HCT116 (cell line): ENCODE results near the gene HECW1. TPM values are rescaled to one million over a fixed set of nuclear protein-coding genes. Genes with fewer than 3 reads are reported as not detected.

Source experiments
- ATAC-seq: fragments of 200-7000 bp; cut with Tn5 transposase; 2 replicates; pipeline ENCODE4 v1.9.1; 2020; ENCODE audit warnings: mild to moderate bottlenecking, moderate library complexity
- BruUV-seq: library from RNA; stranded (reverse); fragments of 400-500 nt; replicated peaks from 2 replicates; lab custom pipeline; 2021; lab: Mats Ljungman, UMichigan
- CTCF ChIA-PET: fragments of 300-600 bp; sonication (Branson Sonifier 250); formaldehyde crosslinking; loops from one replicate; lab custom pipeline; 2021; ENCODE audit warnings: antibody characterized with exemption; lab: Charles Lee
- POLR2A ChIA-PET: fragments of 300-600, 350-600 bp; sonication (Branson Sonifier 250); formaldehyde crosslinking; loops from one replicate; lab custom pipeline; 2021; ENCODE audit warnings: antibody characterized with exemption; lab: Charles Lee
- RAD21 ChIA-PET, 2 experiments: fragments of 300-600 bp; sonication (Branson Sonifier 250); formaldehyde crosslinking; loops; one replicate each; lab custom pipeline; 2023; ENCODE audit warnings: low total read pairs in 2 of 2; ENCODE audit not compliant: uncharacterized antibody in 2 of 2, unreplicated experiment in 2 of 2, low non-redundant PET in 1 of 2; lab: Charles Lee
- DNase-seq: peaks from one replicate; pipeline ENCODE4 v3.0.0-alpha.2; 2010; ENCODE audit warnings: low read depth, low spot score
- H2AFZ ChIP-seq: fragments of 200-600 bp; shearing (Covaris generic), sonication (generic); 2 replicates; pipeline ENCODE4 v1.6.1; 2017; ENCODE audit warnings: low read depth, mixed run types, mixed read lengths, antibody characterized with exemption, low read length; ENCODE audit not compliant: poor library complexity, severe bottlenecking
- H3K27ac ChIP-seq: 2 replicates; pipeline ENCODE4 v1.5.1; 2012; ENCODE audit warnings: low read depth, low read length
- H3K27me3 ChIP-seq: fragments of 200-600 bp; sonication (generic); 2 replicates; pipeline ENCODE4 v1.6.1; 2016; ENCODE audit warnings: mixed run types, low read length, mixed read lengths; ENCODE audit not compliant: insufficient read depth
- H3K36me3 ChIP-seq, 2 experiments: fragments of 200-500 bp in 1 of 2; fragments of 200-600 bp in 1 of 2; sonication (Bioruptor generic) in 1 of 2; sonication (generic) in 1 of 2; 2 replicates each; pipeline versions ENCODE4 v1.5.1 to v1.6.1; 2014 to 2016; ENCODE audit warnings: low read length in 2 of 2, inconsistent platforms in 1 of 2, mixed read lengths in 1 of 2, mixed run types in 1 of 2; ENCODE audit not compliant: insufficient read depth in 2 of 2, control insufficient read depth in 1 of 2
- H3K4me1 ChIP-seq, 2 experiments: fragments of 200-600 bp in 1 of 2; sonication (generic) in 1 of 2; 2 replicates each; pipeline versions ENCODE4 v1.5.1 to v1.6.1; 2012 to 2017; ENCODE audit warnings: low read length in 2 of 2, inconsistent platforms in 1 of 2, mild to moderate bottlenecking in 1 of 2, mixed read lengths in 1 of 2, mixed run types in 1 of 2, moderate library complexity in 1 of 2; ENCODE audit not compliant: insufficient read depth in 2 of 2, control insufficient read depth in 1 of 2
- H3K4me2 ChIP-seq: fragments of 200-600 bp; sonication (generic); 2 replicates; pipeline ENCODE4 v1.6.1; 2017; ENCODE audit warnings: mixed run types, low read length, mixed read lengths
- H3K4me3 ChIP-seq, 2 experiments: fragments of 200-600 bp in 1 of 2; sonication (generic) in 1 of 2; replicated peaks in 1 of 2; 2 replicates each; pipeline ENCODE4 v1.5.1; 2011 to 2016; ENCODE audit warnings: low read length in 2 of 2, control low read depth in 1 of 2, low read depth in 1 of 2, mild to moderate bottlenecking in 1 of 2, mixed read lengths in 1 of 2, mixed run types in 1 of 2
- H3K79me2 ChIP-seq: fragments of 200-600 bp; sonication (generic); 2 replicates; pipeline ENCODE4 v1.6.1; 2017; ENCODE audit warnings: mild to moderate bottlenecking, mixed run types, low read length, moderate library complexity, mixed read lengths; ENCODE audit not compliant: insufficient read depth
- H3K9ac ChIP-seq: fragments of 200-600 bp; sonication (generic); 2 replicates; pipeline ENCODE4 v1.6.1; 2016; ENCODE audit warnings: low read length, mixed read lengths
- H3K9me2 ChIP-seq: fragments of 200-600 bp; sonication (generic), shearing (Covaris generic); 2 replicates; pipeline ENCODE4 v1.6.1; 2017; ENCODE audit warnings: mixed run types, mild to moderate bottlenecking, moderate library complexity; ENCODE audit not compliant: insufficient read depth
- H3K9me3 ChIP-seq, 2 experiments: fragments of 200-500 bp in 1 of 2; fragments of 200-600 bp in 1 of 2; sonication (Bioruptor generic) in 1 of 2; sonication (generic) in 1 of 2; 2 replicates each; pipeline ENCODE4 v1.6.1; 2014 to 2017; ENCODE audit warnings: low read length in 2 of 2, mixed read lengths in 2 of 2, inconsistent platforms in 1 of 2, low read depth in 1 of 2, mild to moderate bottlenecking in 1 of 2, mixed run types in 1 of 2, moderate library complexity in 1 of 2; ENCODE audit not compliant: control insufficient read depth in 1 of 2, insufficient read depth in 1 of 2
- H4K20me1 ChIP-seq: fragments of 200-600 bp; sonication (generic), shearing (Covaris generic); 2 replicates; pipeline ENCODE4 v1.6.1; 2017; ENCODE audit warnings: mixed run types, mild to moderate bottlenecking, moderate library complexity; ENCODE audit not compliant: insufficient read depth
- CBX3 ChIP-seq: IDR thresholded peaks from 2 replicates; pipeline ENCODE4 v1.6.1; 2012; ENCODE audit warnings: low read depth
- CEBPB ChIP-seq: IDR thresholded peaks from 2 replicates; pipeline ENCODE4 v1.6.1; 2012; ENCODE audit warnings: low read depth
- EGR1 ChIP-seq: IDR thresholded peaks from 2 replicates; pipeline ENCODE4 v1.6.1; 2012; ENCODE audit warnings: low read depth
- EZH2 ChIP-seq: fragments of 200-600 bp; sonication (generic); IDR thresholded peaks from 2 replicates; pipeline ENCODE4 v1.6.1; 2017; ENCODE audit warnings: antibody characterized with exemption, mixed run types
- EZH2phosphoT487 ChIP-seq: fragments of 200-600 bp; IDR thresholded peaks from 2 replicates; pipeline ENCODE4 v1.6.1; 2018; ENCODE audit warnings: antibody characterized with exemption, borderline replicate concordance
- FOSL1 ChIP-seq: IDR thresholded peaks from 2 replicates; pipeline ENCODE4 v1.6.1; 2012; ENCODE audit warnings: low read depth
- JUND ChIP-seq: IDR thresholded peaks from 2 replicates; pipeline ENCODE4 v1.6.1; 2012
- POLR2A ChIP-seq: IDR thresholded peaks from 2 replicates; pipeline ENCODE4 v1.7.0; 2011; ENCODE audit warnings: borderline replicate concordance; ENCODE audit not compliant: insufficient read depth, insufficient read length; ENCODE audit errors: extremely low read depth
- POLR2AphosphoS5 ChIP-seq: IDR thresholded peaks from 2 replicates; pipeline ENCODE4 v1.6.1; 2011; ENCODE audit warnings: mild to moderate bottlenecking, low read depth, low read length, moderate library complexity
- RAD21 ChIP-seq: IDR thresholded peaks from 2 replicates; pipeline ENCODE4 v1.6.1; 2012; ENCODE audit warnings: low read depth, mild to moderate bottlenecking
- REST ChIP-seq: IDR thresholded peaks from 2 replicates; pipeline ENCODE4 v1.6.1; 2012; ENCODE audit warnings: low read depth
- SIN3A ChIP-seq: IDR thresholded peaks from 2 replicates; pipeline ENCODE4 v1.6.1; 2012; ENCODE audit warnings: low read depth
- SP1 ChIP-seq: IDR thresholded peaks from 2 replicates; pipeline ENCODE4 v1.6.1; 2012; ENCODE audit warnings: low read depth
- SRF ChIP-seq: IDR thresholded peaks from 2 replicates; pipeline ENCODE4 v1.6.1; 2012; ENCODE audit warnings: low read depth
- TCF7L2 ChIP-seq: IDR thresholded peaks from 2 replicates; pipeline ENCODE4 v1.7.0; 2011; ENCODE audit warnings: borderline replicate concordance, inconsistent platforms; ENCODE audit not compliant: insufficient read depth, insufficient read length; ENCODE audit errors: extremely low read depth
- YY1 ChIP-seq: IDR thresholded peaks from 2 replicates; pipeline ENCODE4 v1.6.1; 2011; ENCODE audit warnings: low read length, low read depth, moderate library complexity, mild to moderate bottlenecking; ENCODE audit not compliant: insufficient replicate concordance; ENCODE audit errors: extremely low read depth
- ZFX ChIP-seq: fragments of 450-650 bp; IDR thresholded peaks from 2 replicates; pipeline ENCODE4 v1.6.1; 2017
- intact Hi-C: fragments of 100-400 bp; cut with micrococcal nuclease; formaldehyde crosslinking; loops from 2 replicates; pipeline ENCODE4 v1.10.0; 2022
- total RNA-seq: library from RNA; stranded (reverse); gene quantifications from one replicate; pipeline ENCODE4 v1.2.1, GENCODE V29; 2021; ENCODE audit not compliant: unreplicated experiment
- TF ChIP-seq, protein P1 (sequence below): IDR thresholded peaks from 2 replicates; pipeline ENCODE4 v1.6.1; 2011; ENCODE audit warnings: mild to moderate bottlenecking, low read length, moderate library complexity; ENCODE audit not compliant: insufficient replicate concordance; ENCODE audit errors: extremely low read depth
- TF ChIP-seq, protein P2 (sequence below), 3 experiments: fragments of 200-600 bp in 1 of 3; sonication (generic) in 1 of 3; IDR thresholded peaks in 2 of 3; conservative IDR thresholded peaks in 1 of 3; 2 replicates each; pipeline ENCODE4 v1.5.1; 2012 to 2017; ENCODE audit warnings: low read depth in 2 of 3, low read length in 2 of 3, antibody characterized with exemption in 1 of 3, borderline replicate concordance in 1 of 3, control low read depth in 1 of 3, mild to moderate bottlenecking in 1 of 3, mixed read lengths in 1 of 3, mixed run types in 1 of 3, moderate library complexity in 1 of 3; ENCODE audit not compliant: insufficient read depth in 1 of 3
- TF ChIP-seq, protein P3 (sequence below): IDR thresholded peaks from 2 replicates; pipeline ENCODE4 v1.6.1; 2012

HECW1 gene
- total RNA-seq, 1 experiment from 2014 or later: 5.6 TPM

DNA sequence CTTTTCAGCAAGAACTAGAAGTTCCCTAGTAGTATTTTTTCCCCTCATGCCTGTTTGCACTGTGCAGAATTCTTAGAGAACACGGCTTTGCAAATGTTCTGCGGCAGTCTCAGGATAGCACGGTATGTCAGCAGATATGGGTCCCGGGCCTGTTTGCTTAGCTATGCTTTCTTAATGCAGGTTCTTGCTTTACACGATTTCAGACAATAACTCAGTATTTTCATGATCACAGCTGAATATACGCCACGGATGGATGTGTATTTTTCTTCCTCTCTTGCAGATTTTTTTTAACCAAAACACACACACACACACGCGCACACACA, 137.3 kb downstream of the HECW1 start:
- no peak for ATAC-seq
- peak overlapping the region; percentile 26 for H2AFZ ChIP-seq
- H3K79me2 ChIP-seq: no peaks in the 10 kb centered on the region
- DNase-seq: no peak
- RAD21 ChIA-PET: no interaction called here
- no peaks in the 10 kb centered on the region for H3K9me2 ChIP-seq
- no peaks in the 10 kb centered on the region for H3K36me3 ChIP-seq
- CTCF ChIA-PET: interaction anchor here (1.1 to 3.7 kb wide), 3 partner anchors 12 to 450 kb away, joined by 3 to 18 read pairs (median 3); no protein-coding TSS in a partner anchor
- H3K9ac ChIP-seq: peak overlapping the region; percentile 62
- POLR2A ChIA-PET: no interaction called here
- peak overlapping the region; percentile 95 for H3K4me2 ChIP-seq
- H3K27me3 ChIP-seq: no peaks in the 10 kb centered on the region
- intact Hi-C loops: no loop called here
- no peaks in the 10 kb centered on the region for H3K9me3 ChIP-seq
- peaks cover 11 to 21% of the 10 kb centered on the region in 2 experiments; a peak in 3 of 4 replicates for H3K4me1 ChIP-seq
- no peak overlapping the region for H3K27ac ChIP-seq
- TF ChIP-seq SRF: no peak
- no peak for TF ChIP-seq EZH2
- TF ChIP-seq CEBPB: no peak
- no peak for TF ChIP-seq EZH2phosphoT487
- TF ChIP-seq RAD21: no peak
- TF ChIP-seq ZFX: no peak
- no peak for TF ChIP-seq JUND
- TF ChIP-seq, protein P1, sequence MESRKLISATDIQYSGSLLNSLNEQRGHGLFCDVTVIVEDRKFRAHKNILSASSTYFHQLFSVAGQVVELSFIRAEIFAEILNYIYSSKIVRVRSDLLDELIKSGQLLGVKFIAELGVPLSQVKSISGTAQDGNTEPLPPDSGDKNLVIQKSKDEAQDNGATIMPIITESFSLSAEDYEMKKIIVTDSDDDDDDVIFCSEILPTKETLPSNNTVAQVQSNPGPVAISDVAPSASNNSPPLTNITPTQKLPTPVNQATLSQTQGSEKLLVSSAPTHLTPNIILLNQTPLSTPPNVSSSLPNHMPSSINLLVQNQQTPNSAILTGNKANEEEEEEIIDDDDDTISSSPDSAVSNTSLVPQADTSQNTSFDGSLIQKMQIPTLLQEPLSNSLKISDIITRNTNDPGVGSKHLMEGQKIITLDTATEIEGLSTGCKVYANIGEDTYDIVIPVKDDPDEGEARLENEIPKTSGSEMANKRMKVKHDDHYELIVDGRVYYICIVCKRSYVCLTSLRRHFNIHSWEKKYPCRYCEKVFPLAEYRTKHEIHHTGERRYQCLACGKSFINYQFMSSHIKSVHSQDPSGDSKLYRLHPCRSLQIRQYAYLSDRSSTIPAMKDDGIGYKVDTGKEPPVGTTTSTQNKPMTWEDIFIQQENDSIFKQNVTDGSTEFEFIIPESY: no peak
- TF ChIP-seq POLR2AphosphoS5: no peak
- TF ChIP-seq EGR1: no peak
- TF ChIP-seq FOSL1: no peak
- no peak for TF ChIP-seq REST
- TF ChIP-seq SP1: no peak
- TF ChIP-seq CBX3: no peak
- no peak for TF ChIP-seq TCF7L2
- TF ChIP-seq, protein P2, sequence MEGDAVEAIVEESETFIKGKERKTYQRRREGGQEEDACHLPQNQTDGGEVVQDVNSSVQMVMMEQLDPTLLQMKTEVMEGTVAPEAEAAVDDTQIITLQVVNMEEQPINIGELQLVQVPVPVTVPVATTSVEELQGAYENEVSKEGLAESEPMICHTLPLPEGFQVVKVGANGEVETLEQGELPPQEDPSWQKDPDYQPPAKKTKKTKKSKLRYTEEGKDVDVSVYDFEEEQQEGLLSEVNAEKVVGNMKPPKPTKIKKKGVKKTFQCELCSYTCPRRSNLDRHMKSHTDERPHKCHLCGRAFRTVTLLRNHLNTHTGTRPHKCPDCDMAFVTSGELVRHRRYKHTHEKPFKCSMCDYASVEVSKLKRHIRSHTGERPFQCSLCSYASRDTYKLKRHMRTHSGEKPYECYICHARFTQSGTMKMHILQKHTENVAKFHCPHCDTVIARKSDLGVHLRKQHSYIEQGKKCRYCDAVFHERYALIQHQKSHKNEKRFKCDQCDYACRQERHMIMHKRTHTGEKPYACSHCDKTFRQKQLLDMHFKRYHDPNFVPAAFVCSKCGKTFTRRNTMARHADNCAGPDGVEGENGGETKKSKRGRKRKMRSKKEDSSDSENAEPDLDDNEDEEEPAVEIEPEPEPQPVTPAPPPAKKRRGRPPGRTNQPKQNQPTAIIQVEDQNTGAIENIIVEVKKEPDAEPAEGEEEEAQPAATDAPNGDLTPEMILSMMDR (IDR thresholded peaks at IDR 0.05 in 2 of 3, conservative IDR thresholded peaks at IDR 0.05 in 1 of 3; ENCODE audit: borderline replicate concordance in 1 of 3, insufficient read depth in 1 of 3, low read depth in 2 of 3, low read length in 2 of 3): no peak
- TF ChIP-seq SIN3A: no peak
- TF ChIP-seq POLR2A: no peak
- TF ChIP-seq YY1: no peak
- TF ChIP-seq, protein P3, sequence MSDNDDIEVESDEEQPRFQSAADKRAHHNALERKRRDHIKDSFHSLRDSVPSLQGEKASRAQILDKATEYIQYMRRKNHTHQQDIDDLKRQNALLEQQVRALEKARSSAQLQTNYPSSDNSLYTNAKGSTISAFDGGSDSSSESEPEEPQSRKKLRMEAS: no peak
- peak overlapping the region; percentile 56 to 68 for H3K4me3 ChIP-seq
- BruUV-seq: TSS peak; percentile 59
- H4K20me1 ChIP-seq: no peaks in the 10 kb centered on the region
